ENCODE measurements around the gene SUN5. TPM values are rescaled to one million over a fixed set of nuclear protein-coding genes. Genes with fewer than 3 reads are reported as not detected.
A peak's percentile ranks its signal among the peaks of the same experiment; 100 is the strongest.
"Not testable (repeated sequence)": the region's sequence is repeated elsewhere in the genome, so short reads cannot be mapped to it uniquely, and the experiment has no call there.

SUN5 gene
- total RNA-seq, 1 experiment from 2014 or later, result not detected

DNA sequence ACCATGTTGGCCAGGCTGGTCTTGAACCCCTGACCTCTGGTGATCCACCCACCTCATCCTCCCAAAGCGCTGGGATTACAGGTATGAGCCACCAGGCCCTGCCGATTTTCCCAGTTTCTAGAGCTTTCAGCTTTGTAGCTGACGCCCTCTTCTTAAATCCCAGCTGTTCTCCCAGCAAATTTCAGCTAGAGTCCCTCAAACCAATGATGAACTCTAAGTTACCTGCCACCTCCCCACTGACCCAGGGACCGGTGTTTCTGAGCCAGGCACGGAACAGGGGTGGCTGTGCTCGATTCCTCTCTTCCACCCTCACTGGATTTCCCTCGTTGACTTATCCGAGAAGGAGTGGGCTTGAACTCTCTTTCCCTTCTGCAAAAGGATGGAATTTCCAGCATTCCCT is 39.1 kb downstream of the SUN5 start:
- TF ChIP-seq, protein P1, sequence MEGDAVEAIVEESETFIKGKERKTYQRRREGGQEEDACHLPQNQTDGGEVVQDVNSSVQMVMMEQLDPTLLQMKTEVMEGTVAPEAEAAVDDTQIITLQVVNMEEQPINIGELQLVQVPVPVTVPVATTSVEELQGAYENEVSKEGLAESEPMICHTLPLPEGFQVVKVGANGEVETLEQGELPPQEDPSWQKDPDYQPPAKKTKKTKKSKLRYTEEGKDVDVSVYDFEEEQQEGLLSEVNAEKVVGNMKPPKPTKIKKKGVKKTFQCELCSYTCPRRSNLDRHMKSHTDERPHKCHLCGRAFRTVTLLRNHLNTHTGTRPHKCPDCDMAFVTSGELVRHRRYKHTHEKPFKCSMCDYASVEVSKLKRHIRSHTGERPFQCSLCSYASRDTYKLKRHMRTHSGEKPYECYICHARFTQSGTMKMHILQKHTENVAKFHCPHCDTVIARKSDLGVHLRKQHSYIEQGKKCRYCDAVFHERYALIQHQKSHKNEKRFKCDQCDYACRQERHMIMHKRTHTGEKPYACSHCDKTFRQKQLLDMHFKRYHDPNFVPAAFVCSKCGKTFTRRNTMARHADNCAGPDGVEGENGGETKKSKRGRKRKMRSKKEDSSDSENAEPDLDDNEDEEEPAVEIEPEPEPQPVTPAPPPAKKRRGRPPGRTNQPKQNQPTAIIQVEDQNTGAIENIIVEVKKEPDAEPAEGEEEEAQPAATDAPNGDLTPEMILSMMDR (IDR thresholded peaks at IDR 0.05; ENCODE audit: insufficient read depth in 1 of 2, low read depth in 1 of 2, low read length in 1 of 2, severe bottlenecking in 1 of 2, unreplicated experiment in 1 of 2), result no peak
- no TSS peak for BruUV-seq (replicated peaks)
- Histone ChIP-seq H3K36me3 (ENCODE audit: control insufficient read depth, insufficient read depth, low read length) (no peaks in the 10 kb centered on the region), H3K4me3 (ENCODE audit: low read depth, low read length) (no peak overlapping the region), H3K9me3 (no peaks in the 10 kb centered on the region), H3K27me3 (replicated peaks; ENCODE audit: control insufficient read depth, insufficient read depth, low read length) (no peaks in the 10 kb centered on the region; the same call in 1 of the 2 replicates), H3K4me1 (no peaks in the 10 kb centered on the region)
- Mint-ChIP-seq H3K36me3 (ENCODE audit: insufficient read depth, unreplicated experiment) (peaks cover 6% of the 10 kb centered on the region), H3K27me3 (ENCODE audit: insufficient read depth, unreplicated experiment) (peaks cover 15% of the 10 kb centered on the region), H3K4me1 (ENCODE audit: low read depth, unreplicated experiment) (no peaks in the 10 kb centered on the region), H3K9me3 (ENCODE audit: unreplicated experiment) (no peaks in the 10 kb centered on the region), H3K4me3 (ENCODE audit: unreplicated experiment) (no peak overlapping the region), H3K27ac (ENCODE audit: unreplicated experiment) (no peak overlapping the region)
- ChIA-PET CTCF (no interaction called here), POLR2A (no interaction called here)
- intact Hi-C loops (cut with micrococcal nuclease; ENCODE audit: unreplicated experiment), result no loop called here
- peak in 1 of 2 experiments; percentile 32 for DNase-seq

DNA sequence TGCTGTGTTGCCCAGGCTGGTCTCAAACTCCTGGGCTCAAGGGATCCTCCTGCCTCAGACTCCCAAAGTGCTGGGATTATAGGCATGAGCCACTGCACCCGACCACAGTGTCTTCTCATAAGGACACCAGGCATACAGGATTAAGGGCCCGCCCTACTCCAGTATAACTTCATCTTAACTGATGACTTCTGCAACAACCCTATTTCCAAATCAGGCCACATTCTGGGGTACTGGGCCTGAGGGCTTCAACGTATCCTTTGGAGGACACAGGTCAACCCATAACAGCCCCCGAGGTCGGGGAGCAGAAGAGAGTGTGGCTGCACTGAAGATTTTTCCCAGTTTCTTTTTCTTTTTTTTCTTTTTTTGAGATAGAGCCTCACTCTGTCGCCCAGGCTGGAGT is 39.7 kb downstream of the SUN5 start:
- Mint-ChIP-seq H3K4me3 (ENCODE audit: unreplicated experiment) (no peak overlapping the region), H3K4me1 (ENCODE audit: low read depth, unreplicated experiment) (no peaks in the 10 kb centered on the region), H3K27me3 (ENCODE audit: insufficient read depth, unreplicated experiment) (peaks cover 15% of the 10 kb centered on the region), H3K9me3 (ENCODE audit: unreplicated experiment) (no peaks in the 10 kb centered on the region), H3K36me3 (ENCODE audit: insufficient read depth, unreplicated experiment) (peaks cover 6% of the 10 kb centered on the region), H3K27ac (ENCODE audit: unreplicated experiment) (no peak overlapping the region)
- no peaks in the 10 kb centered on the region; the same call in 1 of the 2 replicates for H3K27me3 ChIP-seq (replicated peaks; ENCODE audit: control insufficient read depth, insufficient read depth, low read length)
- no peak overlapping the region for H3K4me3 ChIP-seq (ENCODE audit: low read depth, low read length)
- CTCF ChIA-PET, result no interaction called here
- H3K36me3 ChIP-seq (ENCODE audit: control insufficient read depth, insufficient read depth, low read length), result no peaks in the 10 kb centered on the region
- H3K9me3 ChIP-seq, result no peaks in the 10 kb centered on the region
- no peaks in the 10 kb centered on the region for H3K4me1 ChIP-seq
- TF ChIP-seq, protein P1 (IDR thresholded peaks at IDR 0.05; ENCODE audit: insufficient read depth in 1 of 2, low read depth in 1 of 2, low read length in 1 of 2, severe bottlenecking in 1 of 2, unreplicated experiment in 1 of 2), result no peak
- POLR2A ChIA-PET, result no interaction called here
- intact Hi-C loops (cut with micrococcal nuclease; ENCODE audit: unreplicated experiment), result no loop called here
- DNase-seq, result no peak
- BruUV-seq (replicated peaks), result no TSS peak

DNA sequence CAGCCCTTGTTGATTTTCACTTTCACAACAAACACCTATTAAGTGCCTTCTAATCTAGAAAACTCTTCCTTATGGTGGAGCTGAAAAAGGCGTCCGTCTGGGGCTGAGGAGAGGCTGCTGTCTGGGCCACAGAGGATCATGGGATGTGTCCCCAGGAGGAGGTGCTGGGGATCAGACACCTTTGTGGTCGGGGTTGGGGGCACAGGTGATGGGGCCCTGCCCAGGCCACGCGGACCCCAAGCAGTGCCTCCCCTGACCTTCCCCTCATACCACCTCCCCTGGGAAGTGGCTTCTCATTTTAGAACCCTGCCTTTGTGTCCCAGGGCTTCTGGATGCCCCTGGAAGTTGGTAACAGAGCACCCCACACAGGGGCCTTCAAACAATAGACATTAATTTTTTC is 41.1 kb downstream of the SUN5 start:
- H3K27me3 ChIP-seq (replicated peaks; ENCODE audit: control insufficient read depth, insufficient read depth, low read length), result no peaks in the 10 kb centered on the region; the same call in none of the 2 replicates
- no peak overlapping the region for H3K4me3 Mint-ChIP-seq (ENCODE audit: unreplicated experiment)
- TF ChIP-seq, protein P1 (IDR thresholded peaks at IDR 0.05; ENCODE audit: insufficient read depth in 1 of 2, low read depth in 1 of 2, low read length in 1 of 2, severe bottlenecking in 1 of 2, unreplicated experiment in 1 of 2), result no peak
- no peaks in the 10 kb centered on the region for H3K4me1 ChIP-seq
- intact Hi-C loops (cut with micrococcal nuclease; ENCODE audit: unreplicated experiment), result no loop called here
- H3K36me3 ChIP-seq (ENCODE audit: control insufficient read depth, insufficient read depth, low read length), result no peaks in the 10 kb centered on the region
- POLR2A ChIA-PET, result no interaction called here
- peaks cover 16% of the 10 kb centered on the region for H3K27me3 Mint-ChIP-seq (ENCODE audit: insufficient read depth, unreplicated experiment)
- CTCF ChIA-PET, result no interaction called here
- H3K36me3 Mint-ChIP-seq (ENCODE audit: insufficient read depth, unreplicated experiment), result peaks cover 6% of the 10 kb centered on the region
- BruUV-seq (replicated peaks), result no TSS peak
- H3K9me3 Mint-ChIP-seq (ENCODE audit: unreplicated experiment), result no peaks in the 10 kb centered on the region
- no peaks in the 10 kb centered on the region for H3K4me1 Mint-ChIP-seq (ENCODE audit: low read depth, unreplicated experiment)
- H3K9me3 ChIP-seq, result no peaks in the 10 kb centered on the region
- no peak overlapping the region for H3K27ac Mint-ChIP-seq (ENCODE audit: unreplicated experiment)
- DNase-seq, result peak in 1 of 2 experiments; percentile 34
- no peak overlapping the region for H3K4me3 ChIP-seq (ENCODE audit: low read depth, low read length)

DNA sequence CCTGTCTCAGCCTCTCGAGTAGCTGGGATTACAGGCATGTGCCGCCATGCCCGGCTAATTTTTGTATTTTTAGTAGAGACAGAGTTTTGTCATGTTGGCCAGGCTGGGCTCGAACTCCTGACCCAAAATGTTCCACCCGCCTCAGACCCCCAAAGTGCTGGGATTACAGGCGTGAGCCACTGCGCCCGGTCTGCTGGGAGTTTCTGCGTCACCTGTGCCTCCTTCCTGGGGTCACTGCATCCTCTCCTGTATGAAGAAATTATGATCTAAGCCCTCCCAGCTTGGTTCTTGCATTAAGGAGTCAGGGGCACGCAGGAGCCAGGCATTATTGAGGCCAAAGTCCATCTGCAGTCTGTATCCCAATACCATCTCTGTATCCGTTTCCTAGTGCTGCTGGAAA is 41.6 kb downstream of the SUN5 start:
- H3K9me3 Mint-ChIP-seq (ENCODE audit: unreplicated experiment); H3K4me3 ChIP-seq (ENCODE audit: low read depth, low read length); H3K27me3 ChIP-seq (replicated peaks; ENCODE audit: control insufficient read depth, insufficient read depth, low read length); H3K27ac Mint-ChIP-seq (ENCODE audit: unreplicated experiment); DNase-seq; H3K4me1 Mint-ChIP-seq (ENCODE audit: low read depth, unreplicated experiment); H3K36me3 ChIP-seq (ENCODE audit: control insufficient read depth, insufficient read depth, low read length); CTCF ChIA-PET; H3K9me3 ChIP-seq; POLR2A ChIA-PET; H3K4me3 Mint-ChIP-seq (ENCODE audit: unreplicated experiment); intact Hi-C loops (cut with micrococcal nuclease; ENCODE audit: unreplicated experiment); BruUV-seq (replicated peaks); H3K36me3 Mint-ChIP-seq (ENCODE audit: insufficient read depth, unreplicated experiment); H3K4me1 ChIP-seq: not testable (repeated sequence)
- H3K27me3 Mint-ChIP-seq (ENCODE audit: insufficient read depth, unreplicated experiment), result peaks cover 16% of the 10 kb centered on the region
